PC-3 (cell line): Measurements from ENCODE around the gene IGFBP6.

ENCODE experiments used
- CTCF ChIP-seq: fragments of 300-600 bp; sonication (generic); conservative IDR thresholded peaks from 2 replicates; pipeline ENCODE4 v1.5.1; 2017; ENCODE audit warnings: antibody characterized with exemption, low read depth, mild to moderate bottlenecking, low read length
- EZH2 ChIP-seq: fragments of 300-600 bp; sonication (generic); IDR thresholded peaks from one replicate; pipeline ENCODE4 v1.6.1; 2017; ENCODE audit warnings: antibody characterized with exemption, mild to moderate bottlenecking, low read length; ENCODE audit not compliant: unreplicated experiment
- EZH2phosphoT487 ChIP-seq: fragments of 300-600 bp; sonication (generic); IDR thresholded peaks from 2 replicates; pipeline ENCODE4 v1.6.1; 2018; ENCODE audit warnings: mild to moderate bottlenecking, antibody characterized with exemption, low read length, borderline replicate concordance

GRCh38 chr12:53098354-53098981 lies 1.0 kb downstream of the IGFBP6 start:
- TF ChIP-seq CTCF (no peak), EZH2phosphoT487 (no peak), EZH2 (no peak)
